ENCODE results near the gene CLIC6. TPM values are rescaled to one million over a fixed set of nuclear protein-coding genes. Genes with fewer than 3 reads are reported as not detected.
A peak's percentile ranks its signal among the peaks of the same experiment; 100 is the strongest.

Gene CLIC6
- total RNA-seq, 3 donors from 2014 or later = 0.96 to 4.8 (median 3.0) TPM

DNA sequence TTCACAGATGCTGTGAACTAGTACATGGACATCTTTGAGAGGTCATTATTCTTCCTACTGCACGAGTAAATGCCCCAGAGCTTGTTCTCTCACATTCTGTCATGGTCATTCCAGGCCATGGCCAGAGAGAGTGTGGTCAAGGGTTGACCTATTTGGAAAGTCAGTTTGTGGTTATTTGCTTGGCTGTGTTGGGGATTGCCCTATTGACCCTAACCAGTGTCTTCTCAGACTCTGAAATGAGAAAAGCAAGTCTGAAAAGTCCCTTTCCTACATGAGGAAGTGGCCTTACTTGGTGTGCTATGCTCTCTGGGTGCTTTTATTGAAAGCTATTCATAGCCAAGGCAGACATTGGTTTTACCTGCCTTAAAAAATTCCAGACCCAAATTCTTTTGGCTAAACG is 26.6 kb downstream of the CLIC6 start:
- TF ChIP-seq, protein P1, sequence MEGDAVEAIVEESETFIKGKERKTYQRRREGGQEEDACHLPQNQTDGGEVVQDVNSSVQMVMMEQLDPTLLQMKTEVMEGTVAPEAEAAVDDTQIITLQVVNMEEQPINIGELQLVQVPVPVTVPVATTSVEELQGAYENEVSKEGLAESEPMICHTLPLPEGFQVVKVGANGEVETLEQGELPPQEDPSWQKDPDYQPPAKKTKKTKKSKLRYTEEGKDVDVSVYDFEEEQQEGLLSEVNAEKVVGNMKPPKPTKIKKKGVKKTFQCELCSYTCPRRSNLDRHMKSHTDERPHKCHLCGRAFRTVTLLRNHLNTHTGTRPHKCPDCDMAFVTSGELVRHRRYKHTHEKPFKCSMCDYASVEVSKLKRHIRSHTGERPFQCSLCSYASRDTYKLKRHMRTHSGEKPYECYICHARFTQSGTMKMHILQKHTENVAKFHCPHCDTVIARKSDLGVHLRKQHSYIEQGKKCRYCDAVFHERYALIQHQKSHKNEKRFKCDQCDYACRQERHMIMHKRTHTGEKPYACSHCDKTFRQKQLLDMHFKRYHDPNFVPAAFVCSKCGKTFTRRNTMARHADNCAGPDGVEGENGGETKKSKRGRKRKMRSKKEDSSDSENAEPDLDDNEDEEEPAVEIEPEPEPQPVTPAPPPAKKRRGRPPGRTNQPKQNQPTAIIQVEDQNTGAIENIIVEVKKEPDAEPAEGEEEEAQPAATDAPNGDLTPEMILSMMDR (IDR thresholded peaks at IDR 0.05) = no peak
- H3K36me3 ChIP-seq (ENCODE audit: low read depth) = no peaks in the 10 kb centered on the region
- peaks cover 11% of the 10 kb centered on the region for H3K4me1 ChIP-seq (ENCODE audit: low read depth)
- no peak for ATAC-seq
- no peak overlapping the region for H3K4me3 ChIP-seq
- intact Hi-C loops (cut with DNase I, micrococcal nuclease) = no loop called here
- H3K9me3 ChIP-seq = no peaks in the 10 kb centered on the region
- DNase-seq = no peak

DNA sequence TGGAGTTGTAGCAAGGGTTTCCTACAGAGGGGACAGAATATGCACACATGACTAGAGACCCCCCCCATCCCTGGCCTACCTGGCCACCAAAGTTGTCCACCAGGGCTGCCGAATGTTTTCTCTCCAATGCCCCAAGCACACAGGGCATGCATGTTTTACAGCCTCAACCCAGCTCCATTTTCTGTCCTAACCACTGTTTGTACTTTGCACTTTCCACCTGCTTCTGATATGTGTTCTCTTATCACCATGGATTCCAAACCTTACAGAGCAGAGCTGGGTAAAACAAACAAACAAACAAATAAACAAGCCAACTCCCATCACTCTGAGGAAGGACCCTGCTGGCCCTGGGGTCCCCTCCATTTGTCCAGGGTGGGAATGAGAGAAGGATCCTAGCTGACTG is 27.3 kb downstream of the CLIC6 start:
- Histone ChIP-seq H3K36me3 (ENCODE audit: low read depth) (no peaks in the 10 kb centered on the region), H3K4me3 (no peak overlapping the region)

DNA sequence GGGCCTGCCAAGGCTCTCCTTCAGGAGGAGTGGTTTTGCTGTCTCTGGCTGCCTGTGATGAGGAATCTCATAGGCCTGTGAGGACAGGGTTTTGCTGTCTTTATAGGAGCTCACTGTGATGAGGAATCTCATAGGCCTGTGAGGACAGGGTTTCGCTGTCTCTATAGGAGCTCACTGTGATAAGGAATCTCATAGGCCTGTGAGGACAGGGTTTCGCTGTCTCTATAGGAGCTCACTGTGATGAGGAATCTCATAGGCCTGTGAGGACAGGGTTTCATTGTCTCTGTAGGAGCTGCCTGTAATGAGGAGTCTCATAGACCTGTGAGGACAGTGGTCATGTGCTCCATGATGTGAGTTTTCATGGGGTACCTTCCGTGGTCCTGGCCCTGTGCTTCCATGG is 29.0 kb downstream of the CLIC6 start:
- Histone ChIP-seq H3K4me3 (no peak overlapping the region), H3K9me3 (no peaks in the 10 kb centered on the region), H3K4me1 (ENCODE audit: low read depth) (peaks cover 3% of the 10 kb centered on the region), H3K36me3 (ENCODE audit: low read depth) (no peaks in the 10 kb centered on the region)
- DNase-seq (no peak), ATAC-seq (no peak)
- TF ChIP-seq, protein P1 (IDR thresholded peaks at IDR 0.05) = no peak
- intact Hi-C loops (cut with DNase I, micrococcal nuclease) = no loop called here

More for the DNA sequence above, 27.3 kb downstream of the CLIC6 start:
- DNase-seq = no peak
- Histone ChIP-seq H3K9me3 (no peaks in the 10 kb centered on the region), H3K4me1 (ENCODE audit: low read depth) (peaks cover 11% of the 10 kb centered on the region)
- intact Hi-C loops (cut with DNase I, micrococcal nuclease) = no loop called here
- TF ChIP-seq, protein P1 (IDR thresholded peaks at IDR 0.05) = no peak
- ATAC-seq = peak; percentile 27

DNA sequence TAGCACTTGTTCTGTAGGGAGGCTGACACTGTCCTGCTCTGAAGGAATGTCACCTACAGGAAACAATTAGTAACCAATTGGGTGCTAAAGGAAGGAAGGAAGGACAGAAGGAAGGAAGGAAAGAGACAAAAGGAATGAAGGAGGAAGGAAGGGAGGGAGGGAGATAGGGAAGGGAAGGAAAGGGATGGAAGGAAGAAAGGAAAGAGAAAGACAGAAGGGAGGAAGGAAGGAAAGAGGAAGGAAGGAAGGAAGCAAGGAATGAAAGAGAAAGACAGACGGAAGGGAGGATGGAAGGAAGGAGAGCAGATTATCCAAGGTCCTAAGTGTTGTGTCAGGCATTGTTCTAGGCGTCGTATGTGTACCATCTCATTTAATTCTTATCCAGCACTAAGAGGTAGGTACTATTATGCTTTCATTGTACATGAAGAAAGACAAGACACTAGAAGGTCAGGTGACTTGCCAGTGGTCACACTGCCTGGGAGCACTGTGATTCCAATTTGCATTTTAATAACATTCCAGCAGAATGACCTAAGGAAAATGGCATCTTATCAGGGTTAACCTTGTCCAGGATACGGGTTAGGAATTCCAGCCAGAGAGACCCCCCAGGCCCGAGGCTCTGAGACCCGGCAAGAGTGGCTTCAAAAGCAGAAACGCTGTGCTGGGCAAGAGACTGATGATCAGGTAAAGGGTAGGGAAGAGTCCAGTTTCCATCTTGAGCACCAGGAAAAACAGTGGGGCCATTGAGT is 29.6 kb downstream of the CLIC6 start:
- Histone ChIP-seq H3K4me1 (ENCODE audit: low read depth) (no peaks in the 10 kb centered on the region), H3K4me3 (no peak overlapping the region), H3K9me3 (no peaks in the 10 kb centered on the region), H3K36me3 (ENCODE audit: low read depth) (no peaks in the 10 kb centered on the region)
- ATAC-seq (no peak), DNase-seq (no peak)
- TF ChIP-seq, protein P1 (IDR thresholded peaks at IDR 0.05) = no peak
- intact Hi-C loops (cut with DNase I, micrococcal nuclease) = no loop called here

DNA sequence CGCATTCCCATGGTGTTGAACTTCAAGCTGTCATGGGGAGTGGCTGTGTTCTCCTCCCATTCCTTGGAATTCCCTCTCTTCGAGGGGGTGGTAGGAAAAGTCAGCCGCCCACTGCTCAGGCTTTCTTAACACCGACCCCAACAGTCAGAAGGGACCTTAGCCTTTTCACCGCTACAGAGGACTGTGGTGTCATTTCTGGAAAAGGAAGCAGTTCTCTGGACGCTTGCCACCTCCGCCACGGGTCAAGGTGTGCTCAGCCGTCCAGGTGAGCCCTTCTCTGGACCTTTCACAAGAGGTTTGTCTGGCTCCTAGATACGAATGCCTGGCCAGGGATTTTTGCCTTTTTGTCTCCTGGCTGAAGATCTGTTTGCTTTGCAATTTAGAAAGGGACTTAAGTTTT is 31.8 kb downstream of the CLIC6 start:
- H3K4me3 ChIP-seq = no peak overlapping the region
- TF ChIP-seq, protein P1 (IDR thresholded peaks at IDR 0.05) = no peak
- no peaks in the 10 kb centered on the region for H3K36me3 ChIP-seq (ENCODE audit: low read depth)
- H3K4me1 ChIP-seq (ENCODE audit: low read depth) = no peaks in the 10 kb centered on the region
- no peak for DNase-seq
- no peaks in the 10 kb centered on the region for H3K9me3 ChIP-seq
- no peak for ATAC-seq
- intact Hi-C loops (cut with DNase I, micrococcal nuclease) = no loop called here
